Activated T-cell treated with anti-CD3 and anti-CD28 coated beads for 4 hours (primary cell): ENCODE results near the gene BTG4.

Experiments used
- DNase-seq: peaks from one replicate; pipeline ENCODE4 v3.0.0-alpha.2; 2020

The BTG4 gene

DNA sequence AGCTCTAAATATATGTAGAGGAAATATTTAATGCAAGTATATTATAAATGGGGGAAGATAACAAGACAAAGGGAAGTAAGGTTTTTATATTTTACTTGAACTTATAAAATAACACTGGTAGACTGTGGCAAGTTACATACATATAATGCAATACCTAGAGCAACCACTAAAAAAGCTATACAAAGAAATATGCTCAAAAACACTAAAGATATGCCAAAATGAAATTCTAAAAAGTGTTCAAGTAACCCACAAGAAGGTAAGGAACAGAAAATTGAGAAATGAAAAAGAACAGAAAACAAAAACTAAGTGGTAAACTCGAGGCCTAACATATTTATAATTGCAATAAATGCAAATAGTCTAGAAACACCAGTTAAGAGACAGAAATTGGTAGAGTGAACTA is 32.5 kb downstream of the BTG4 start:
- no peak for DNase-seq

- DNase-seq: no peak
Measured at GRCh38 chr11:111477898-111478297, 34.3 kb downstream of the BTG4 start.

GRCh38 chr11:111476956-111477355 is 35.2 kb downstream of the BTG4 start:
- DNase-seq: no peak

DNA sequence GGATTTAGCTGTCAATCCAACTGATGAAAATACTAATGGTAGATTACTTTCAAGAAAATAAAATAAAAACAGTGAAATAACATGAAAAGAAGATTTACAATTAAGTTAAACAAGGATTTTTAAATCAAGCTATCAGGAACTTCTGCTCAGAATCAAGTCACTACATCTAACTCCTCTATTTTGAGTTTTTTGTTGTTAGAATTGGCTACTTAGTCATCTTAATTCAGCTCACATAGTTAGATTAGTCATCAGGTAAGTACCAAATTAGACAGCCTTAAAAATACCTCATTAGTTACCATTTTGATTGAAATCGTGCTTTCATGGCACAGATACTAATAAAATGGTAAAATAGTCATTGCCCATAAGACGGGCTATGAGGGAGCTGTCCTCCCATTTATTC is 35.8 kb downstream of the BTG4 start:
- no peak for DNase-seq

GRCh38 chr11:111474432-111474831 is 37.8 kb downstream of the BTG4 start:
- DNase-seq: no peak

GRCh38 chr11:111472228-111472627 is 40.0 kb downstream of the BTG4 start:
- no peak for DNase-seq

DNA sequence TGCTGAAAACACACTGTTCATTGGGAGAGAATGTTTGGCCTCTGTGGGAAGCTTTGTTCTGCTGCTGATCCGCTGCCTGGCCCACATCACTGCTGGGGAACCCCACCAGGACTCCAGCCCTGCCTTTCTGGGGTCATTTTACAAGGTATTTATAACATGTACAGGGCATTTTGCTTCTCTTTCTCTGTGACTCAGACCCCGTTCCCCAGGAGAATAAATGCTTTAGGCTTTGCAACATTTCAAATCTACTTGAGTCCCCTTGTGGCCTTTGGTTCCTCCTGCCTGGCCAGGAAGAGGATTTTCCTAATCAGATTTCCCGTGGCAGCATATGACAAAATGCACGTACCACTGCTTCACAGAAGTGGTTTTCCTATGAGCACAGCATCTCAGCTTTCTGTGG is 43.0 kb downstream of the BTG4 start:
- DNase-seq: no peak

DNA sequence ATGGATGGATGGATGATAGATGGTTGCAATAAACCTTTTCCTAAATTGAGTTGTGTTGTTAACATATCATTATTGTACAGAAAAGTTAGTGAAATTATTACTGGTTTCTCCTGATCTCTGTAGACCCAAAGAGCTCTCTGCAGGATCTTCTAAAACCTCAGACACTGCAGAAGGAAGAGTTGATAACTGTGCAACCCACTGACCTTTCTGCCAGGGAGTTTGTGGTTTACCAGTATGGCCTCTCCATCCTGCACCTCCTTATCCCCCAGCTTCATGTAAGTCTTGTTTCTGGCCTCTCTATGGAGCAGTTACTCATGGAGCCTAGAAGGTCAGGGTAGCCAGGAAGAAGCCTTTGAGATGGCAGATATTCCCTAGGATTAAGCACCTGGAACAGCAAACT is 45.6 kb downstream of the BTG4 start:
- no peak for DNase-seq

DNA sequence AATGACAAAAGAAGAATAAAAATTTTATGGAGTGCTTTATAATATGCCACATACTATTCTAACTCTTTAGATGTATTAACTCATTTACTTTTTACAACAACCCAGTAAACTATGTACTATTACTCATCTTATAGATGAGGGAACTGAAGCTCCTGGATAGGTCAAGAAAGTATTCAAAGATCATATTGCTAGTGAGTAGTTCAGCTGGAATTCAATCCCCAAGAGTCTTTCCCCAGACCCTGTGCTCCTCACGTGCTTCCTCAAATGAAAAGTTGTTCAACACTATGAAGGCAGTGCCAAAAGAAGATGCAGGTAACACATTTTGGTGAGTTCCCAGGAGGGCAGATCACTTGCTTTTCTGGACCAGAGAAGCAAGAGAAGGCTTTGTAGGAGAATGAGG is 46.8 kb downstream of the BTG4 start:
- DNase-seq: no peak

GRCh38 chr11:111463276-111463675 is 48.9 kb downstream of the BTG4 start:
- no peak for DNase-seq

- DNase-seq: no peak
Measured at GRCh38 chr11:111462329-111462728, 49.9 kb downstream of the BTG4 start.

DNA sequence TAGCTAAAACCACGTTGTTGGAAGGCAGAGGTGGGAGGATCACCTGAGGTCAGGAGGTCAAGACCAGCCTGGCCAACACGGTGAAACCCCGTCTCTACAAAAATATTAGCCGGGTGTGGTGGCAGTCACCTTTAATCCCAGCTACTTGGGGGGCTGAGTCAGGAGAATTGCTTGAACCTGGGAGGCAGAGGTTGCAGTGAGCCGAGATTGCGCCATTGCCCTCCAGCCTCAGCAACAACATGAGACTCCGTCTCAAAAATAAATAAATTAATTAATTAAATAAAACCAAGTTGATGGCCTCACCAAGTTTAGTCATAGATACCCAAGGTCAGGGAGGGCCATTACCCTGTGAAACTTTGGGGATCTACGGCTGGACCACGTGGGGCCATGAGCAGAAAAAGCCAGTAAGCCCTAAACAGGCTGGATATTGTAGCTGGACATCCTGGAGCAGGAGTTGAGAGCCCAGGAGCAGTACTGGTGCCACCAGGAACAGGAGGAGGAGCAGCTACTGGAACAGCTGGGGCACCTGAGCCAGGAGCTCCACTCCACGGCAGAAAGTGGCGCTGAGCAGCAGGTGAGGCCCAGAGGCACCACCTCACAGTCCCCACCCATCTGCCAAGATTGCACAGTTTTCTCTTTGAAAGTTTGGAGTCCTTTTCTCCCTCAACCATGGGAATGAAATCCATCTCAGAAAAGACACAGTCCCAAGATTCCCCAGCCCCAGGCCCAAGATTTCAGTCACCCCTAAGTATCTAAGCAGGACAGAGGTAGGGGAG is 50.5 kb downstream of the BTG4 start:
- DNase-seq: no peak

- DNase-seq: no peak
Measured at GRCh38 chr11:111460856-111461255, 51.3 kb downstream of the BTG4 start.

DNA sequence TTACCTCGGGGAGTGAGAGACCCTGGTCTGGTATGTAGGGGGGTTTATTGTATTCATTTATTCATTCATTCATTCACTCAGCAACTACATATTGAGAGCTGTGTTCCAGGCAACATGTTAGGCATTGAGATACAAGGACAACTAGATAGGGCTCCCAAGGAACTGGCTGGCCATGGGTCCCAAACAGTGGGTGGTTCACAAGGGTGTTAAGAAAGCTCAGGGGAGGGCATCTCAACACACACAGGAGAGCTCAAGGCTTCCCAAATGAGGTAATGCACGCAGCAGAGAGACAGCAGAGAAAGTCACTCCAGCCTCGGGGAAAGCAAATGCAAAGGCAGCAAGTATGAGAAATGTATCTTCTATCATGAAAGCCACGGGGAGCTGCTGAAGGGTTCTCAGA is 51.8 kb downstream of the BTG4 start:
- DNase-seq: no peak

DNA sequence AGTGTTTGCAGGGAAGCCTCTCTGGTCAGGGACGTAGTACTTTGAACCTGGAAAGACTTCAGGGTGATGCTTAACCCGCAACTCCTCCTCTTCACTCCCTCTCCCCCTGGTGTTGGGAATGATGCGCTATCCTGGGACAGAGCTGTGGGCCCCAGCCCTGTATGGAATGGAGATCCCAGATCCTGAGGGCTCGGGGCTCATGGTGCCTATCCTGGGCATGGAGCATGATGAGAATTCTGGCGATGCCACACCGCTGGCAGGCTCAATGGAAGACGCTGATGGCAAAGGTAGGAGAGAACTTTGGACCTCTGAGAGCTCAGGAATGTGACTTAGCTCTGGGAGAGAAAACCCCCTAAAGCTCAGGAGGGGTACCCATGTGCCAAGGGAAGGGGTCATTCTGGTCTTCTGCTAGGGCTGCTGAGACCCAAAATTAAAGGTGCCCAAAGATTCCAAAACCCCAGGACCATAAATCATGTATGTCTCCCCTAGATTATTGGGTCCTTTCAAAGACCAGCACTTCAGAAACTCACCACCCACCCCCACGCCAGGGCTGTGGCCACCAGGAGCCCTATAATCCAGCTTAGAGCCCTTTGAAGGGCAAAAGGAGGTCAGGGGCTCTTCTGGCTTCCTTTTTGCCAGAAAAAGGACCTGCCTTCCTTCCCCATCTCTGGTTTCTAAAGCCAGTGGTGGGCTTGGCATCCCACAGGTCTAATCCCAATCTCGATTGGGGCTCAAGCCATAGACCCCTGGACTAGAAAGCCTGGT is 52.5 kb downstream of the BTG4 start:
- no peak for DNase-seq

DNA sequence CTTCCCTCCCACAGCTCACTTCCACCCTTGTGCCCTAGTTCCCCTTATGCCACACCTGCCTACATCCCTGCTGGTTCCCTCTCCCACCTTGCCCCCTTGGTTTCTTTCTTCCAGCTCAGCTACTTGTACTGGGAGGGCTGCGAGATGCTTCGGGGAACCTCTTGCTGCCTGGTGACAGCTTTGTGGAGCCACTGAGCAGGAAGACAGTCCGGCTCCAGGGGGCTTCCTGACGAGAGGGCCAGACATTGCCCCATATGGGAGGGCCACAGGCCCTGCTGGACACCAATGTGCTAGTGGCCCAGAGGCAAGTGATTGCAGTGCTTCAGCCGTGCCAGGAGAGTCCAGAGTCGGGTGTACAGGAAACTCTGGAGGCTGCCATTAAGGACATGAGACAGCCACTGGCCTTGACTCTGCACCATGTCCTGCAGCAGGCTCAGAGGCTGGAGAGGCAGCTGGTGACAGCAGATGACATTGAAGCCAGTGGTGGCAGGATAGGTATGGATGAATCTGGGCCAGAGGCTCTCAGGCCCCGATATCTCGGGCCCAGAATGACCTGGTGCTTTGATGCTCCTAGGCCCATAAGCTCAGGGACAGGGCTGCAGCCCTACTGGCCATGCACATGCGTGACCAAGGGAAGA is 54.3 kb downstream of the BTG4 start:
- no peak for DNase-seq

DNA sequence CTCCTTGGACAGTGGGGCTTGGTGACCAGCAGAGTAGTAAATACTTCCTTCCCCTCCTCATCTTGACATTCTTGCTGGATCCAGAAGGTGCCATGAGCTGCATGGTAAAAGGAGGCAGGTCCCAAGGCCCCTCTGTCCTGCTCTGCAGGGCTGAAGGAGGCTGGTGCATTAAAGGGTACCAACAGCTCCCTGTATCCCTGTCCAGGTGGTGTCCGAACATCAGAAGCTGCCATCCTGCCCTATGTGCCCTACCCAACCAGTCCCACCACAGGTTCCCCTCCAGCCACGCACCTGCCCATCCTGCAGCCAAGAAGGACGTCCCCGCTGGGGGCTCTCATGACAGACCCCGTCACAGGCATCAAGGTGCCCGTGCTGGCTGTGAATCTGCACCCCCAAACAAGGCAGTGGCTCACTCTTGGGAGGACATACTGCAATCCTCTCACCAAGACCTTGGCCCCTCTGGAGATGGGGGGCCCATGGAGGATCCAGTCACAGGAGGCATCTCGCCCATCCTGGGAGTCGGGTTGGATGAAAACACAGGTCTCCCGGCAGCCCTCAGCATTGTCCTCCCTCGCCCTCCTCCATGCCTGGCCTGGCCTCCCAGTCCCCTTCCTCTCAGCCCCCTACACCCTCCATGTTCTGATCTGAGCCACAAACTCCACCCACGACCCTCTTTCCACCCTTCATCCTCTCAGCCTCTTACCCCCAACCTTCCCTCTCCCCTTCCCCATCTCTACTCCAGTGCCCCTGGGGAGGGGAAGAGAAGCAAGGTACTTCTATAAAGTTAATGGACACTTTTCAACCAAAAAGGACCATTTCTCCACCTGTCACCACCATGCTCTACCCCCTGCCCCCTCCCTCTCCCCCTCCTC is 55.1 kb downstream of the BTG4 start:
- no peak for DNase-seq

DNA sequence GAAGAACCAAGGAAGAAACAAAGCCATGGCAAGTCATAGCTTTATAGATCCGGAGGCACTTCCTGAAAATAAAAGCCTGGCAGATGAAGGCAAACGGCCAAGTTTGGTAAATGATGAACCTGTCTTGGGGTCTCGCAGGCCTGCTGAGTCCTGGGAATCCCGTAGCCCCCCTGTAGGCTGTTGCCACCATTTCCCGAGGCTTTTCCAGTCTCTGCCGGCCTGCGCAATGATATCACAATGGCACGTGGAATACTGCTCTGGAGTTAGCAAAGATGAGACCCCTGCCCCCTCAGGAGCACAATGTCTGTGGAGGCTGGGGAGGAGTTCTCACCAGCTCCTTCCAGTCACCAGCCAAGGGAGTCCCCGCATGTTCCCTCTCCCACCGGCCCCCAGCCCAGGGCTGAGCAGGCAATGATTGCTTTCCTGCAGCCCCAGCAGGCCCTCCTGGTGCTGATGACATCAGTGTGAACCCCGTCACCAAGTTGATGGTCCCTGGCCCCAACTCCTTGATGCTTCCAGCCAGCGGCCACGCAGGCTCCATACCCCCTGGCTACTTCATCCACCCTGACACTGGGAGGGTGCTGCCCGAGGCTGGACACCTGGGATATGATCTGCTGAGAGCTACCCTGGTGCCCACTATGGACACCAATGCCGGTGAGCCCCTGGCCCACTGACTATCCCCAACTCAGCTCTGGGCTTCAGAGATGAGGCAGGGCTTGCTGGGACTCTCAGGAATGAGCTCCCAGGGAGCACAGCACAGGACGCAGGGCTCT is 55.9 kb downstream of the BTG4 start:
- DNase-seq: no peak

GRCh38 chr11:111455291-111456085 is 56.7 kb downstream of the BTG4 start:
- DNase-seq: no peak

- DNase-seq: peak; percentile 18
Measured at GRCh38 chr11:111454561-111455192, 57.5 kb downstream of the BTG4 start.
